Neuronal stem cell (in vitro differentiated cells): ENCODE results near the gene NAGPA.
A peak's percentile ranks its signal among the peaks of the same experiment; 100 is the strongest.

Experiments used
- DNase-seq: peaks from one replicate; pipeline ENCODE4 v3.0.0-alpha.2; 2013; ENCODE audit warnings: low spot score
- H2AFZ ChIP-seq: one replicate; pipeline ENCODE4 v1.6.1; 2013; ENCODE audit warnings: mild to moderate bottlenecking, low read length, inconsistent platforms
- H2AK5ac ChIP-seq: 2 replicates; pipeline ENCODE4 v1.6.1; 2013; ENCODE audit warnings: low read depth, mild to moderate bottlenecking, inconsistent platforms, low read length, moderate library complexity, mixed read lengths
- H2BK120ac ChIP-seq: 2 replicates; pipeline ENCODE4 v1.6.1; 2013; ENCODE audit warnings: low read depth, mild to moderate bottlenecking, inconsistent platforms, low read length, moderate library complexity, mixed read lengths
- H2BK12ac ChIP-seq: one replicate; pipeline ENCODE4 v1.6.1; 2013; ENCODE audit warnings: low read length, inconsistent platforms
- H2BK15ac ChIP-seq: 2 replicates; pipeline ENCODE4 v1.6.1; 2013; ENCODE audit warnings: mild to moderate bottlenecking, low read length, inconsistent platforms, mixed read lengths
- H2BK5ac ChIP-seq: one replicate; pipeline ENCODE4 v1.6.1; 2013; ENCODE audit warnings: inconsistent platforms, mild to moderate bottlenecking, low read length, moderate library complexity
- H3K14ac ChIP-seq: one replicate; pipeline ENCODE4 v1.6.1; 2013; ENCODE audit warnings: low read length, inconsistent platforms
- H3K18ac ChIP-seq: 2 replicates; pipeline ENCODE4 v1.6.1; 2013; ENCODE audit warnings: low read length, inconsistent platforms
- H3K23ac ChIP-seq: 2 replicates; pipeline ENCODE4 v1.6.1; 2013; ENCODE audit warnings: low read depth, mild to moderate bottlenecking, mixed read lengths, low read length, inconsistent platforms; ENCODE audit not compliant: poor library complexity
- H3K27ac ChIP-seq: replicated peaks from 3 replicates; pipeline ENCODE4 v1.5.1; 2013; ENCODE audit warnings: low read length, inconsistent platforms
- H3K27me3 ChIP-seq, 3 experiments: 2 replicates each; pipeline ENCODE4 v1.6.1; 2013; ENCODE audit warnings: low read length in 3 of 3, mild to moderate bottlenecking in 2 of 3, inconsistent platforms in 1 of 3, low read depth in 1 of 3, mixed read lengths in 1 of 3, moderate library complexity in 1 of 3; ENCODE audit not compliant: control insufficient read depth in 3 of 3, insufficient read depth in 3 of 3
- H3K36me3 ChIP-seq, 2 donors: replicated peaks in 1 of 2; 2 replicates each; pipeline ENCODE4 v1.6.1; 2013; ENCODE audit warnings: low read length in 2 of 2; ENCODE audit not compliant: control insufficient read depth in 2 of 2, insufficient read depth in 2 of 2
- H3K4ac ChIP-seq: 2 replicates; pipeline ENCODE4 v1.6.1; 2013; ENCODE audit warnings: inconsistent platforms, mild to moderate bottlenecking, low read length, moderate library complexity
- H3K4me1 ChIP-seq, 2 donors: 1 replicate in 1 of 2; 2 replicates in 1 of 2; pipeline ENCODE4 v1.6.1; 2013; ENCODE audit warnings: low read length in 2 of 2, low read depth in 1 of 2; ENCODE audit not compliant: control insufficient read depth in 2 of 2, insufficient read depth in 1 of 2
- H3K4me2 ChIP-seq: one replicate; pipeline ENCODE4 v1.6.1; 2013; ENCODE audit warnings: mild to moderate bottlenecking, low read length, inconsistent platforms; ENCODE audit not compliant: insufficient read depth, poor library complexity, severe bottlenecking
- H3K4me3 ChIP-seq, 2 donors: 2 replicates each; pipeline ENCODE4 v1.5.1; 2013; ENCODE audit warnings: low read length in 2 of 2, mild to moderate bottlenecking in 2 of 2, inconsistent platforms in 1 of 2, moderate library complexity in 1 of 2
- H3K79me1 ChIP-seq: one replicate; pipeline ENCODE4 v1.6.1; 2013; ENCODE audit warnings: low read depth, mild to moderate bottlenecking, inconsistent platforms, low read length, moderate library complexity
- H3K9ac ChIP-seq: one replicate; pipeline ENCODE4 v1.6.1; 2013; ENCODE audit warnings: mild to moderate bottlenecking, low read depth, low read length, inconsistent platforms; ENCODE audit not compliant: poor library complexity
- H3K9me3 ChIP-seq, 2 donors: replicated peaks in 1 of 2; 2 replicates each; pipeline versions ENCODE3 to v1.6.1; 2013; ENCODE audit warnings: low read length in 2 of 2, mild to moderate bottlenecking in 2 of 2, inconsistent platforms in 1 of 2, low read depth in 1 of 2, mixed read lengths in 1 of 2, moderate library complexity in 1 of 2; ENCODE audit not compliant: control insufficient read depth in 2 of 2, insufficient read depth in 1 of 2
- H4K8ac ChIP-seq: one replicate; pipeline ENCODE4 v1.6.1; 2013; ENCODE audit warnings: low read depth, mild to moderate bottlenecking, inconsistent platforms, low read length, moderate library complexity
- H4K91ac ChIP-seq: one replicate; pipeline ENCODE4 v1.6.1; 2013; ENCODE audit warnings: low read length, low read depth, mild to moderate bottlenecking, inconsistent platforms; ENCODE audit not compliant: poor library complexity
- WGBS, 2 donors: extraction: QIAGEN DNeasy Blood & Tissue Kit; methylation state at CpG; one replicate each; pipeline ENCODE4 v1.1.7; 2013; ENCODE audit warnings: missing lambda C conversion rate in 2 of 2, mixed read lengths in 1 of 2; ENCODE audit not compliant: insufficient read length in 2 of 2, insufficient replicate concordance in 1 of 2; ENCODE audit errors: extremely low coverage in 2 of 2; 5-methylcytosine and 5-hydroxymethylcytosine counted together

Gene NAGPA

DNA sequence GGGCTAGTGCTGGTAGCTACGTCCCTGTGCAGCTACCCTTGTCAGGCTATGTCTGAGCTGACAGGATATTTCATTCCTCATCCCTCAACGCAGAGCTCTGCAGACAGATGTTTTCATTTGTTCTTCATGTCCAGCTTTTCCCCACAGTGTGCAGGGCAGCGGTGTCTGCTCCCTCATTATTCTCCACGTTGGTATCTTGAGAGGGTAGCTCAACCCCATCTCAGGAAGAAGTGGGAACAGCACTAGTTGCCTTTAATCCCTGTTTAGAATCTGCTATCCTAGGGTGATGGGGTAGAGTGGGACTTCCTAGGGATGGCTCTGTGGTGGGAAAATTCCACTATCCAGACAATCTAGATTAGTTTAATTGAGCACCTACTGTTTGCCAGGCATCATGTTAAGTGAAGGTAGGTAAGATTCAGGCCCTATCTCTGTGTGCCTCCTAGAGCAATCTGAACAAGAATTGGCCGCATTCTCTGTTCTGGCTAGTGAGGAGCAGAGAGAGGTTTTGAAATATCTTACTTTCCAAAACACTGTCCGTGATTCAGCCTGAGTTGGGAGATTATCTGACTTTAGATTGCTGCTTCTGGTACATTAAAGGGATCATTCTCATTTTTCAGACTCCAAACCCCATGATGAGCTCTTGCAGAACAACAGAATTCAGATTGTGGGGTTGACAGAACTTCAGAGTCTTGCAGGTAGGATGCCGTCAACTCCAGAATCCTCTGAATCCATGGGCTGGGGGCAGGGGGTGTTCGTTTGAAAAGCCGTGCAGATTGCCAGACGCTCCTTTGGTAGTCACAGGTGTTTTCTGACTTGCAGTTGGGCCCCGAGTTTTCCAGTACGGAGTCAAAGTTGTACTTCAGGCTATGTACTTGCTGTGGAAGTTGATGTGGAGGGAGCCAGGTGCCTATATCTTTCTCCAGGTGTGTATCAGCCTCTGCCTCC is 38.9 kb upstream of the NAGPA start:
- Histone ChIP-seq H3K4me3 (peak overlapping the region; percentile 67 to 96), H3K27ac (no peak overlapping the region), H3K79me1 (no peaks in the 10 kb centered on the region), H4K8ac (no peak overlapping the region), H2AFZ (peak overlapping the region; percentile 92), H3K4me2 (peak overlapping the region; percentile 56), H3K9ac (peak overlapping the region; percentile 86), H2BK15ac (no peak overlapping the region), H2AK5ac (no peak overlapping the region), H3K18ac (no peak overlapping the region), H3K4me1 (peaks cover 5% of the 10 kb centered on the region in 2 donors), H4K91ac (no peak overlapping the region), H2BK120ac (no peak overlapping the region), H2BK12ac (no peak overlapping the region), H3K27me3 (no peaks in the 10 kb centered on the region), H3K14ac (no peak overlapping the region), H3K4ac (no peak overlapping the region), H2BK5ac (no peak overlapping the region), H3K36me3 (peaks cover 13 to 30% of the 10 kb centered on the region in 2 donors), H3K9me3 (no peaks in the 10 kb centered on the region), H3K23ac (no peak overlapping the region)
- WGBS, 2 donors = no CpG with 5 or more reads among the region's 12 CpGs
- DNase-seq = no peak

DNA sequence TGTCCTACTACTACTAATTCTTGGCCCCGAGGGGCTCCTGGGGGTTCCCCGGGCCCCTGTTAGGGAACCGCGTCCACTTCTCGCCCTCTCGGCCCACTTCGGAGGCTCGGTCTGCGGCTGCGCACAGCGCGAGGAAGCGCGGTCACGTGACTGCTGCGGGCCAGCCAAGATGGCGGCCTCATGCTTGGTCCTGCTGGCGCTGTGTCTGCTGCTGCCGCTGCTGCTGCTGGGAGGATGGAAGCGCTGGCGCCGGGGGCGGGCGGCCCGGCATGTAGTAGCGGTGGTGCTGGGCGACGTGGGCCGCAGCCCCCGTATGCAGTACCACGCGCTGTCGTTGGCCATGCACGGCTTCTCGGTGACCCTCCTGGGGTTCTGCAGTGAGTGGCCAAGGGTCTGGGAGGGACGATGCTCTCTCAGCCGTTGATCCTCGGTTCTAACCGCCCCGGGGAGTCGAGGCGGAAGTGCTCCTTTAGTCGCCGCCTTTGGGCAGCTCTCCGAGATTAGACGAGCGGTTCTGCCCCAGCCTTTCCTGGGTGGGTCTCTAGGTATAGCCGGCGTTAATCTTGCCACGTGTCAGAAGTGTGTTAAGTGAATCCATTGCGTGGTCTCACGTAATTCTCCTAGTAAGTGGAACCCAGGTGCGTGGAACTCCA is 38.1 kb upstream of the NAGPA start, which contains the start of gene ALG1:
Gene ALG1, plus strand, starts transcription at position 163 of the 653 bp plus-strand sequence. Its CDS starts 7 bp downstream, at position 170.
- H3K4me2 ChIP-seq = peak within 1 kb of the TSS; percentile 56
- no peak within 1 kb of the TSS for H3K27ac ChIP-seq
- no peak within 1 kb of the TSS for H3K4ac ChIP-seq

DNA sequence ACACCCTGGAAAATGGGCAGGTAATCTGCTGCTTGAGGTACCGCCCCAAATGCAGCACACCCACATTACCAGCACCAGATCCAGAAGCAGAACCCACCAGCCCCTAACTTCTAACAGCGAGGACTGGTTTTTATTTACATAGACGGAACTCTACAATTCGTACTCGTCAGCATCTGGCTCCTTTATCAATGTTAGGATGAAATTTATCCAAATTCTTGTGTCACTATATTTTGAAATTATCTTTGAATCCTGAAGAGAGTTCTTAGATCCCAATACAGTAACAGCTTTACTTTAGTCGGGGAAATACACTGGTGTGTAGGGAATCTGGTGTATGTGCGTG is 37.6 kb upstream of the NAGPA start:
- H4K8ac ChIP-seq = no peak overlapping the region
- no CpG with 5 or more reads among the region's 7 CpGs for WGBS, 2 donors
- no peak overlapping the region for H3K4ac ChIP-seq
- no peak overlapping the region for H2BK120ac ChIP-seq
- no peak overlapping the region for H2AK5ac ChIP-seq
- no peak overlapping the region for H3K18ac ChIP-seq
- H3K4me3 ChIP-seq = peak overlapping the region in 1 of 2 donors; percentile 67
- no peaks in the 10 kb centered on the region for H3K79me1 ChIP-seq
- no peak overlapping the region for H2BK5ac ChIP-seq
- H3K9ac ChIP-seq = no peak overlapping the region
- H3K23ac ChIP-seq = peak overlapping the region; percentile 98
- H3K14ac ChIP-seq = no peak overlapping the region
- no peaks in the 10 kb centered on the region for H3K9me3 ChIP-seq
- no peak overlapping the region for H2BK12ac ChIP-seq
- H4K91ac ChIP-seq = no peak overlapping the region
- H3K4me1 ChIP-seq = peaks cover 5% of the 10 kb centered on the region in 2 donors
- H2BK15ac ChIP-seq = no peak overlapping the region
- peaks cover 8 to 23% of the 10 kb centered on the region in 2 donors for H3K36me3 ChIP-seq
- H3K27me3 ChIP-seq = peaks cover 0 to 9% (median 0%) of the 10 kb centered on the region in 3 experiments
- no peak for DNase-seq
- H2AFZ ChIP-seq = peak overlapping the region; percentile 92
- H3K4me2 ChIP-seq = no peak overlapping the region
- H3K27ac ChIP-seq = no peak overlapping the region

More for the DNA sequence above, 38.1 kb upstream of the NAGPA start, which contains the start of gene ALG1:
- peaks cover 9 to 26% of the 10 kb centered on the region in 2 donors for H3K36me3 ChIP-seq
- no peak within 1 kb of the TSS for H2BK12ac ChIP-seq
- H3K18ac ChIP-seq = peak within 1 kb of the TSS; percentile 63
- peak within 1 kb of the TSS; percentile 85 for H4K8ac ChIP-seq
- peak within 1 kb of the TSS; percentile 86 for H3K9ac ChIP-seq
- H3K4me3 ChIP-seq = peak within 1 kb of the TSS; percentile 67 to 96
- peak within 1 kb of the TSS; percentile 27 for H2BK120ac ChIP-seq
- H2AFZ ChIP-seq = peak within 1 kb of the TSS; percentile 92
- H4K91ac ChIP-seq = no peak within 1 kb of the TSS
- no CpG with 5 or more reads among the region's 53 CpGs for WGBS, 2 donors
- H3K14ac ChIP-seq = peak within 1 kb of the TSS; percentile 33
- H2AK5ac ChIP-seq = no peak within 1 kb of the TSS
- H3K23ac ChIP-seq = peak within 1 kb of the TSS; percentile 98
- no peak within 1 kb of the TSS for H2BK15ac ChIP-seq
- H3K79me1 ChIP-seq = no peaks in the 10 kb centered on the region
- peaks cover 5% of the 10 kb centered on the region in 2 donors for H3K4me1 ChIP-seq
- peak; percentile 78 for DNase-seq
- H3K27me3 ChIP-seq = peaks cover 0 to 6% (median 0%) of the 10 kb centered on the region in 3 experiments
- no peak within 1 kb of the TSS for H2BK5ac ChIP-seq
- H3K9me3 ChIP-seq = no peaks in the 10 kb centered on the region
